HG03097 (cell line): ENCODE measurements around the gene SCN8A.
"Not testable (repeated sequence)": the region's sequence is repeated elsewhere in the genome, so short reads cannot be mapped to it uniquely, and the experiment has no call there.

Experiments used
- ATAC-seq: cut with Tn5 transposase; IDR thresholded peaks from one replicate; pipeline ENCODE4 v1.9.1; 2021; ENCODE audit not compliant: unreplicated experiment, low FRiP score

Gene SCN8A

GRCh38 chr12:51826881-51827280 is 235.8 kb downstream of the SCN8A start:
- ATAC-seq: no peak

DNA sequence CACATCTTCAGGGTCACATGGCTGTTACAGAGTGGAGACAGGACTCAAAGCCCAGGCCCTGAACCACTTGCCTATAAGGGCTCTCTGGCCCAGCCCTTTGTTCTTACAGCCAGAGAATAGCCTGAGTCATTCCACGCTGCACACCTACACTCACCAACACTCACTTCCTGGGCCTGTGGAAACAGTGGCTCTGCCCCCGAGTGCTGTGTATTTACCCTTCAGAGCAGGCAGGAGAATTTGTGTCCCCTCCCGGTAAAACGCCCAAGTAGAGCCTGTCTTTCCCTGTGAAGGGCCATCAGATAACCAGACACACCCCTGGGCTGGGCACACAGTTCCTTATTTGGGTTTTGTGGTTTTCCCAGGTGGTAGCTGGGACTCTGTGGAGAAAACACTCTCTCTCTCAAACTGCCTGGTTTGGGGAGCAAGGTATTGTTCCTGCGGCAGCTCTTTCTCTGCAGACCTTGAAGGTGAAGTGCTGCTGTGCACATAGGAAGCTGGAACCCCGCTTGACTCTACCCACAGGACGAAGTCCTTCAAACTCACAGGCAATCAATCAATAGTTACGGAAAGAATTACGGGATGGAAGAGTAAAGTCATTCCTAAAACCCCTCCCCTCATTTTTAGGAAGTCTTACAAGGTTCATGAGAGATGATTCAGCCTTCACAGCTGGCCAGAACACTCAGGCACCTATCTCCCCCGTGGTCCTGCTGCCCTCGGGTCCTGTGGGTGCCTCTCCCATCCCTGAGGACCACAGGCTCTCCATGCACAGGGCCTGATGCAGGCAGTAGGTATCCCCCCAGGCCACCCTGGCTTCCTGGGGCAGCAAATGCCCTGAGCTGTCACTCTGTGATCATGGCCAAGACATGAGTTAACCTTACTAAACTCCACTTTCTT is 237.1 kb downstream of the SCN8A start:
- ATAC-seq: no peak

DNA sequence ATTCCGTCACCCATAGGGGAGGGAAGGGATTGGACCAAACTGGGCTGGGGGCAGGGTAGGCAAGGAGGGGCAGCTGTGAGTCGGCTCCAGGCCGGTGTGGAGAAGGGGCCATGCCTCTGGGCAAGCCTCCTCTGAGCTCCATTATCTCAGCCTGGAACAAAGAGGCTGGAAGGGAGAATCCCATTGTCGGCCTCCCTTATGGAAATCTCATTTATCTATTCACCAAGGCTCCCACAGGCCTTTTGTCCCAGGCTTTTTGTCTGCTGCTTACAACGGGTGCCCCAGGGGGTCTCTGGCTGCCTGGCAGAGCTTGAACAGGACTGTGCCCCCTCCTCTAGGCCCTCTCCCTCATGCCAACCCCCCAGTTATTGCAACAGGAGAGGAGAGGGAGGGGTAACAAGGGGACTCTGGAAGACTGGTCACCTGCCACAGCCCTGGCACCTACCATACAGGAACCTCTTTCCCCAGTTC is 238.0 kb downstream of the SCN8A start:
- ATAC-seq: no peak

DNA sequence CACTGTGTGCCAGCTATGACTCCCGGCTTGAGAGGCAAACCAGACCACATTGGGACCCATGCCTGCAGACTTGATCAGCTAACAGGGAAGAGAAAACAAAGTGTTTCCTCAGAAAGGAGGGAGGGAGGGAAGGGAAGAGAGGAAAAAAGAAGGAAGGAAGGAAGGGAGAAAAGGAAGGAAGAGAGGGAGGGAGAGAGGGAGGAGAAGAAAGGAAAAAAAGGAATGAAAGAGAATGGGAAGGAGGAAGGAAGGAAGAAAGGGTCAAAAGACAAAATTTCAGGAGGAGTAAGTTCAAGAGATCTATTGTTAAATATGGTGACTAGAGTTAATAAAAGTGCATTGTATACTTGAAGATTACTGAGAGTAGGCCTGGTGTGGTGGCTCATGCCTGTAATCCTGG is 238.6 kb downstream of the SCN8A start:
- no peak for ATAC-seq

DNA sequence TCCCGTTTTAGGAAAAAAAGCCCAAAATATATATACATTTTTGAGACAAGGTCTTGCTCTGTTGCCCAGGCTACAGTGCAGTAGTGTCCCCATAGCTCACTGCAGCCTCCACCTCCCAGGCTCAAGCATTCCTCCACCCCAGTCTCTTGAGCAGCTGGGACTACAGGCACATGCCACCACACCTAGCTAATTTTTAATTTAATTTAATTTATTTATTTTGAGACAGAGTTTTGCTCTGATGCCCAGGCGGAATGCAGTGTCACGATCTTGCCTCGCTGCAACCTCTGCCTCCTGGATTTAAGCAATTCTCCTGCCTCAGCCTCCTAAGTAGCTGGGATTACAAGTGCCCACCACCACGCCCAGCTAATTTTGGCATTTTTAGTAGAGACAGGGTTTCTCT is 240.8 kb downstream of the SCN8A start:
- not testable (repeated sequence) for ATAC-seq

- no peak for ATAC-seq
Observed at GRCh38 chr12:51832354-51833107, 241.5 kb downstream of the SCN8A start.

DNA sequence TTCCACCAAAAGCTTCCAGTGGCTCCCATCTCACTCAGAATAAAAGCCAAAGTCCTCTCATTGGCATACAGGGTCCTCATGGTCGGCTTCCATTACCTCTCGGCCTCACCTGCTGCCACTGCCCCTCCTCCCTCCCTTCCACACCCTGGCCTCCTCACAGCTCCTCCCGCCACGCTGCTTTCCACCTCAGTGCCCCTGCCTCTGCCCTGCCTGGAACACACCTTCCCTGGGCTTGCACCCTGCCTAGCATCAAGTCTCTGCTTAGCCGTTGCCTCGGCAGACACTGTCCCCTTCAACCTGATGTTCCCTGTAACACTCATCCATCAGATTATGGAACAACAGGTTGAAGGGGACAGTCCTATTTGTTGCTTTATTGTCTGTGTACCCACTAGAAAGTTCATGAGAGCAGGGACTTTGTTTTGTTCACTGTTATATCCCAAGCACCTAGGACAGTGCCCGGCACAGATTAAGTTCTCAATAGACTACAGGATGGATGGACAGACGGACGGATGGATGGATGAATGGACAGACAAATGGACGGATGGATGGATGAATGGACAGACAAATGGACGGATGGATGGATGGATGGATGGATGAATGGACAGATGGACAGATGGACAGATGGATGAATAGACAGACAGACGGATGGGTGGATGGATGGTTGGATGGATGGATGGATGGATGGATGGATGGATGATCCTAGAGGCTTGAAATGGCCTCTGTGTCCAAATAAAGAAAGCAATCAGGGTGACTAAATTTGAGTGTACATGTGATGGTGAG is 242.6 kb downstream of the SCN8A start:
- no peak for ATAC-seq

DNA sequence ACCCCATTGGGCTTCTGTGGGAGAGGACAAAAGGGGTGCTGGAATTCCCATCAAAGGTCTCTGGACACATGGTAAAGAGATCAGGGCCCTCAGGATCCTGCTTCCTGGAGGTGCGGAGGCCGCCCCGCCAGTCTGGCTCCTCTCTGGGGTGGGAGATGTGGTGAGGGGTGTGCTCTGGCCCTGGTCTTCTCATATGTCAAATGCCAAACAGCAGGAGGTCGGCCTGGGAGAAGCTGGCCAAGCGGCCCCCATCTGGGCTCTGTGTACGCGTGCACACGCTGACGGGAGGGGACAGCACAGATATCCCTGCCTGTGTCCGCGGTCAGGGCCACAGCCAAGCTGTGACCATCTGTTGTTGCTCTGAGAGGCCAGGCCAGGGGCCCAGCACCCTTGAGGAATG is 243.4 kb downstream of the SCN8A start:
- ATAC-seq: no peak

DNA sequence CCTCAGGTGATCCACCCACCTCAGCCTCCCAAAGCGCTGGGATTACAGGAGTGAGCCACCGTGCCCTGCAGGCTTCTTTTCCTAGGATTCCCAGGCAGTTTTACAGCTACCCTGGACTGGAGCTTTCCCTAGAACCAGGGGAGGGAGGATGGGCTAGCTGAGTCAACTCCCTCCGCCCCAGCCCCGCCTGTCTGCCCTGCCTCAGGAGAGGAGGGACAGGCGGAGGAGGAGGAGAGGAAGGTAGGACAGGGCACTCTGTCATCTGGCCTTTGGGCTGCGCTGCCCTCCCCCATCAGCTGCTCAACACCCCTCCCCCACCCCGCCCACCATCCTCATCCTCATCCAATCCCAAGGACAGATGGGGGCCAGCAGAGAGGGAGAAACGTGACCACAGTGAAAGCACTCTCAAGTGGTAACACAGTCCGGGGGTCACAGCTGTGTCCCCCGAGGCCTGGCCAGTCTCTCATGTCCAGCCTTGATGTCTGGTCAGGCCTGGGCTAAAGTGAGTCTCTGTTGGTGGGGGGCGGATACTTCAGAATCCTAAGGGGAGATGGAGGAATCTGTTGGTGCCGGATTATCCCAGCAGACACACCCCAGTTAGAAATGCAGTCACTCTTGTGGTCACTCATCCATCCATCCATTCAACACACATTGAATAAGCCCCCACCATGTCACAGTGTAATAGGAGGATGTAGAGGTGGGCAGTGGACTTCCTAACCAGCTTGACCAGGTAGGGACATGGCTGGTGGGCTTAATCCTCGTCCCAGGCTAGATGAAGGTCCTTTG is 245.2 kb downstream of the SCN8A start:
- no peak for ATAC-seq

- no peak for ATAC-seq
Observed at GRCh38 chr12:51836827-51837173, 245.8 kb downstream of the SCN8A start.

GRCh38 chr12:51837286-51837685 is 246.3 kb downstream of the SCN8A start:
- ATAC-seq: no peak

- ATAC-seq: no peak
Observed at GRCh38 chr12:51838036-51838435, 247.0 kb downstream of the SCN8A start.

- ATAC-seq: no peak
Observed at GRCh38 chr12:51838762-51839161, 247.7 kb downstream of the SCN8A start.

DNA sequence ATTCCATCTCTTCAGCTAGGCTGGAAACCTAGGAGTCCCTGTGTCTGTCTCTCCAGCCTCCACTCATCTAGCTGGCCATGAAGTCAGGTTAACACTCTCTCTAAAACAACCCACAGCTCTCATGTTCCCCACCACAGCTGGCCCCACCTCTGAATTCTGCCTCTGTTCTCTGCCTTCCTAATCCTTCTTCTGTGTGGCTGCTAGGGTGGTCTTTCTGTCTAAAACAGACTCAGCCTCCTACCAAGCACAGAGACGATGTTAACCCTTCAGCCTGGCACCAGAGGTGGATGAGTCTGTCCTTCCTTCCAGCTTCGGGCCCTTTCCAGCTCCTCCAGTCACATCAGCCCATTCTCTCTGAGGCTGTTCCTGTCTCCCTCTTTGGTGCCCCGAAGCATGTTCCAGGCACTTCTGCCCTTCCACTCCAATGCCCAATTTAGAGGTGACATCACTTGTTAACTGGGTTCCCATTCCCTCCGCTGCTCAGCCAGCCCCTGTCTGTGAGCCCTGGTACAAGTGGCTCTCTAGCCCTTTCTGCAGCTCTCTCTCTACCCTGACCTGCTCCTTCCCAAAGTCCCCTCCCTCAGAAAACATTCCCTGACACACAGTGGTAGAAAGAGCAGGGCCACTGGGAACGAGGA is 248.4 kb downstream of the SCN8A start:
- no peak for ATAC-seq

DNA sequence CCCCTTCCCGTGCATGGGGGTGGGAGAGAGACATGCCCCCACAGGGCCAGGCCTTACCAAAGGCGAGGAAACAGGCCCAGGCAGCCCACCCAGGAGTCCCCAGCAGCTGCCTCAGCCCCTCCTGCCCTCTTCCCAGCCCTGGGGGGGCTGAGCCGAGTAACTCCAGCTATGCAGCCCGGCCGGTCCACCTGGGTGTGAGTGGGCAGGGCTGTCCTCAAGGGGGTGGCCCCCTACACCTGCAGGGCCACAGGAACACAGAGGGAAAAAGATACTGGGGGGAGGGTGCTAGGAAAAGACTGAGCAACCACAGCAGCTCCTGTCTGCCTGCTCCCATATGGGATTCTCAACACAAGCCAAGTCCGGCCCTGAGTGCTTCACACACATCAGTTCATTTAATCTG is 249.9 kb downstream of the SCN8A start:
- no peak for ATAC-seq

GRCh38 chr12:51841727-51842126 is 250.7 kb downstream of the SCN8A start:
- ATAC-seq: no peak

GRCh38 chr12:51844854-51845253 is 253.8 kb downstream of the SCN8A start:
- ATAC-seq: no peak

DNA sequence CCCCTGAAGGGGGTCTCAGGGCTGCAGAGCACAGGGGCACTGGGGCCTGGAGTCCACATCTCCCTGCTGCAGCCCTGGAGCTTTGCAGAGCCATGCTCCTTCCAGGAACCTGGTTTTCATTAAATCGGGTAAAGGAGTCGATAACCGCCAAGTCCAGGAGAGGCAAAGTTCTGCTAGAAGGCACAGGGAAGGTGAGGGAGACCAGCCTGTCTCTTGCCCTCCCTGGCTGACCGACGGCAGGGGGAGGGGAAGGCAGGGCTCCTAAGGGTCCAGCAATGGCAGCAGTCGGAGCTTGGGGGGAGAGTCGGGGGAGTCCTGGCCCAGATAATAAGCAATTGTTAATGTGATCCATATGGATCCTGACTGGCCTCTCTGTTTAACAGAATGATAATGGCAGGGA is 254.4 kb downstream of the SCN8A start:
- ATAC-seq: no peak

DNA sequence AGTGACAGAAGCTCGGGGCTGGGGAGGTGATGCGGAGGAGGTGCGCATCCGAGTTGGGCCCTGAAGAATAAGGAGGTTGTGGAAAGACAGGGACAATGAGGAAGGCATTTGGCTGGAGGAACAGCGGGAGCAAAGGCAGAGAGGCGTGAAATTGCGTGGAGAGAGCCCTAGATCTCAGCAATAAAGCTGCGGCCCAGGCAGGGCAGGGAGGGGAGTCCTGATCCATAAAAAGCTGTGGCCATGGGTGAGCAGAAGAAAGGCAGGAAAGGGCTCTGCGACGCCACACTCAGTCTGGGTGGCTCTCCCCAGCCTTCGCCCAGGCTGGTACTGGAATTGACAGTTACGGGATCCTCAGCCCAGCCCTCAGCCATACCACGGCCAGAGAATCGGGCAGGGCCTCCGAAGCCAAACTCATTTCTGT is 255.2 kb downstream of the SCN8A start:
- ATAC-seq: no peak
